OCI-LY3 (cell line): ENCODE data around the gene CREB3L2.

Experiments
- H2AFZ ChIP-seq: fragments of 200-600, 300-600 bp; shearing (Covaris generic); 2 replicates; pipeline ENCODE4 v1.6.0; 2014; ENCODE audit warnings: antibody characterized with exemption, low read depth, low read length
- H3K27ac ChIP-seq: fragments of 200-600, 300-600 bp; sonication (generic); 2 replicates; pipeline ENCODE4 v1.5.1; 2014; ENCODE audit warnings: mild to moderate bottlenecking, low read length, moderate library complexity, mixed read lengths
- H3K27me3 ChIP-seq: fragments of 200-600, 300-600 bp; sonication (generic); 2 replicates; pipeline ENCODE4 v1.6.1; 2014; ENCODE audit warnings: low read depth, low read length, mixed read lengths
- H3K36me3 ChIP-seq: fragments of 200-600, 300-600 bp; sonication (generic); replicated peaks from 2 replicates; pipeline ENCODE3; 2014; ENCODE audit warnings: low read depth, low read length, mixed read lengths
- H3K4me1 ChIP-seq: fragments of 300-600, 200-600 bp; sonication (generic); 2 replicates; pipeline ENCODE4 v1.6.1; 2014; ENCODE audit warnings: low read length, mixed read lengths
- H3K4me2 ChIP-seq: fragments of 200-600, 300-600 bp; sonication (generic); 2 replicates; pipeline ENCODE4 v1.6.1; 2014; ENCODE audit warnings: low read length, mixed read lengths
- H3K4me3 ChIP-seq: fragments of 300-600, 200-600 bp; sonication (generic); 2 replicates; pipeline ENCODE4 v1.5.1; 2014; ENCODE audit warnings: antibody characterized with exemption, mild to moderate bottlenecking, low read length, moderate library complexity
- H3K79me2 ChIP-seq: fragments of 300-600, 200-600 bp; shearing (Covaris generic); 2 replicates; pipeline ENCODE4 v1.6.1; 2014; ENCODE audit warnings: mild to moderate bottlenecking, low read length, mixed read lengths
- H3K9ac ChIP-seq: fragments of 300-600, 200-600 bp; shearing (Covaris generic); 2 replicates; pipeline ENCODE4 v1.6.0; 2014; ENCODE audit warnings: mild to moderate bottlenecking, low read length, moderate library complexity
- H3K9me3 ChIP-seq: fragments of 200-600, 300-600 bp; shearing (Covaris generic); 2 replicates; pipeline ENCODE4 v1.6.1; 2014; ENCODE audit warnings: low read length, mixed read lengths; ENCODE audit not compliant: insufficient read depth
- H4K20me1 ChIP-seq: fragments of 200-600, 300-600 bp; sonication (generic); 2 replicates; pipeline ENCODE4 v1.6.1; 2016; ENCODE audit warnings: low read length, mixed read lengths; ENCODE audit not compliant: insufficient read depth
- EZH2phosphoT487 ChIP-seq: fragments of 200-600 bp; shearing (Covaris generic); IDR thresholded peaks from 2 replicates; pipeline ENCODE4 v1.6.1; 2018; ENCODE audit warnings: antibody characterized with exemption, mixed run types, low read depth
- TF ChIP-seq, protein P1 (sequence below): fragments of 200-600, 300-600 bp; sonication (generic); IDR thresholded peaks from 2 replicates; pipeline ENCODE4 v1.5.1; 2014; ENCODE audit warnings: antibody characterized with exemption, low read length, low read depth

CREB3L2 gene

GRCh38 chr7:138000081-138000701 is 1.7 kb downstream of the CREB3L2 start:
- Histone ChIP-seq H2AFZ (no peak overlapping the region), H3K79me2 (peaks cover 68% of the 10 kb centered on the region), H3K27me3 (no peaks in the 10 kb centered on the region), H3K4me3 (peak overlapping the region; percentile 99), H3K9ac (peak overlapping the region; percentile 95), H3K9me3 (no peaks in the 10 kb centered on the region), H3K4me2 (peak overlapping the region; percentile 83), H3K36me3 (peaks cover 44% of the 10 kb centered on the region), H3K27ac (peak overlapping the region; percentile 77), H4K20me1 (peaks cover 43% of the 10 kb centered on the region), H3K4me1 (peaks cover 57% of the 10 kb centered on the region)
- no peak for TF ChIP-seq EZH2phosphoT487
- TF ChIP-seq, protein P1, sequence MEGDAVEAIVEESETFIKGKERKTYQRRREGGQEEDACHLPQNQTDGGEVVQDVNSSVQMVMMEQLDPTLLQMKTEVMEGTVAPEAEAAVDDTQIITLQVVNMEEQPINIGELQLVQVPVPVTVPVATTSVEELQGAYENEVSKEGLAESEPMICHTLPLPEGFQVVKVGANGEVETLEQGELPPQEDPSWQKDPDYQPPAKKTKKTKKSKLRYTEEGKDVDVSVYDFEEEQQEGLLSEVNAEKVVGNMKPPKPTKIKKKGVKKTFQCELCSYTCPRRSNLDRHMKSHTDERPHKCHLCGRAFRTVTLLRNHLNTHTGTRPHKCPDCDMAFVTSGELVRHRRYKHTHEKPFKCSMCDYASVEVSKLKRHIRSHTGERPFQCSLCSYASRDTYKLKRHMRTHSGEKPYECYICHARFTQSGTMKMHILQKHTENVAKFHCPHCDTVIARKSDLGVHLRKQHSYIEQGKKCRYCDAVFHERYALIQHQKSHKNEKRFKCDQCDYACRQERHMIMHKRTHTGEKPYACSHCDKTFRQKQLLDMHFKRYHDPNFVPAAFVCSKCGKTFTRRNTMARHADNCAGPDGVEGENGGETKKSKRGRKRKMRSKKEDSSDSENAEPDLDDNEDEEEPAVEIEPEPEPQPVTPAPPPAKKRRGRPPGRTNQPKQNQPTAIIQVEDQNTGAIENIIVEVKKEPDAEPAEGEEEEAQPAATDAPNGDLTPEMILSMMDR: no peak

GRCh38 chr7:137999496-138000080 is 2.3 kb downstream of the CREB3L2 start:
- Histone ChIP-seq H4K20me1 (peaks cover 43% of the 10 kb centered on the region), H3K4me3 (peak overlapping the region; percentile 99), H2AFZ (no peak overlapping the region), H3K36me3 (peaks cover 44% of the 10 kb centered on the region), H3K9ac (peak overlapping the region; percentile 95), H3K79me2 (peaks cover 74% of the 10 kb centered on the region), H3K9me3 (no peaks in the 10 kb centered on the region), H3K4me1 (peaks cover 54% of the 10 kb centered on the region), H3K27me3 (no peaks in the 10 kb centered on the region), H3K27ac (peak overlapping the region; percentile 77), H3K4me2 (peak overlapping the region; percentile 83)
- TF ChIP-seq EZH2phosphoT487: no peak
- TF ChIP-seq, protein P1: no peak

DNA sequence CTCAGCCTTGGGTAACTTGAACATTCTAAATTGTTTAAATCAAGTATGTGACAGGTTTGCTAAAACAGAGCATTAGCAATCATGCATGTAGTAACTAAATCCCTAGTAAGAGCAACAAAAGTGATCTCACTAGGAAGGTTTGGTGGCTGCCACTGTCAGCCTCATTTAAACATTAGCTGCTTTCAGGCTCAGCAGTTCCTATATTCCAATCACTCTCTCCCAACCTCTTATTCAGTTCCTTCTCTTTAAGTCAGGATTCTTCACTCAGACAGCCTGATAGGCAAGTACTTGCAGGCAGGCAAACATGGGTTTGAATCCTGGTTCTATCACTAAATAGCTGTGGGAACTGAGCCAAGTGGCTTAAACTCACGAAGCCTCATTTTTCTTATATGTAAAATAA is 3.6 kb downstream of the CREB3L2 start:
- no peaks in the 10 kb centered on the region for H3K9me3 ChIP-seq
- H3K27ac ChIP-seq: no peak overlapping the region
- H3K36me3 ChIP-seq: peaks cover 50% of the 10 kb centered on the region
- no peak overlapping the region for H2AFZ ChIP-seq
- peaks cover 62% of the 10 kb centered on the region for H3K4me1 ChIP-seq
- H3K27me3 ChIP-seq: no peaks in the 10 kb centered on the region
- peak overlapping the region; percentile 99 for H3K4me3 ChIP-seq
- peaks cover 56% of the 10 kb centered on the region for H4K20me1 ChIP-seq
- H3K79me2 ChIP-seq: peaks cover 87% of the 10 kb centered on the region
- H3K4me2 ChIP-seq: peak overlapping the region; percentile 83
- H3K9ac ChIP-seq: no peak overlapping the region
- TF ChIP-seq EZH2phosphoT487: no peak
- TF ChIP-seq, protein P1: no peak

DNA sequence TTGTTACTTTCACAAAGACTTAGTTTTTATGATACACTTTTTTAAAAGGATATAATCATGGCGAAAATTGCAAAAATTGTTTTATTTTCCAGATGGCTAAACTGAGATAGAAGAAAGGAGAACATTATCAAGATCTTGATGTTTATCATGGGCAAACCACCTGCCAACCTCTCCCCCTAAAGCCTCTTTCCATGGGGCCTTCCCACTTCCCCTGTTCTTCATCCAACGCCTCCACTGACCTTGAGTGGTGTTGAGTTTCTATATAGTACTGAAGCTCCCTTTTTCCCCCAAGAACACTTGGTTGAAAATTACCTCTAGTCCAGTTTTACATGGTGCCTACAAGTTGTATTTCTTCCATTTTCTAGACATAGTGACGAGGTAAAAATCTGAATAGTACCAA is 5.0 kb downstream of the CREB3L2 start:
- no peaks in the 10 kb centered on the region for H3K27me3 ChIP-seq
- peak overlapping the region; percentile 8; the same call in 1 of the 2 replicates for H3K4me2 ChIP-seq
- peaks cover 100% of the 10 kb centered on the region for H3K79me2 ChIP-seq
- TF ChIP-seq, protein P1: no peak
- no peak for TF ChIP-seq EZH2phosphoT487
- H4K20me1 ChIP-seq: peaks cover 65% of the 10 kb centered on the region
- peaks cover 68% of the 10 kb centered on the region for H3K4me1 ChIP-seq
- H3K9ac ChIP-seq: no peak overlapping the region
- H3K9me3 ChIP-seq: no peaks in the 10 kb centered on the region
- H3K4me3 ChIP-seq: no peak overlapping the region
- H3K36me3 ChIP-seq: peaks cover 64% of the 10 kb centered on the region
- no peak overlapping the region for H3K27ac ChIP-seq
- no peak overlapping the region for H2AFZ ChIP-seq
